Measurements from ENCODE around the gene BPGM.
"Not testable (repeated sequence)": the region's sequence is repeated elsewhere in the genome, so short reads cannot be mapped to it uniquely, and the experiment has no call there.

The BPGM gene

DNA sequence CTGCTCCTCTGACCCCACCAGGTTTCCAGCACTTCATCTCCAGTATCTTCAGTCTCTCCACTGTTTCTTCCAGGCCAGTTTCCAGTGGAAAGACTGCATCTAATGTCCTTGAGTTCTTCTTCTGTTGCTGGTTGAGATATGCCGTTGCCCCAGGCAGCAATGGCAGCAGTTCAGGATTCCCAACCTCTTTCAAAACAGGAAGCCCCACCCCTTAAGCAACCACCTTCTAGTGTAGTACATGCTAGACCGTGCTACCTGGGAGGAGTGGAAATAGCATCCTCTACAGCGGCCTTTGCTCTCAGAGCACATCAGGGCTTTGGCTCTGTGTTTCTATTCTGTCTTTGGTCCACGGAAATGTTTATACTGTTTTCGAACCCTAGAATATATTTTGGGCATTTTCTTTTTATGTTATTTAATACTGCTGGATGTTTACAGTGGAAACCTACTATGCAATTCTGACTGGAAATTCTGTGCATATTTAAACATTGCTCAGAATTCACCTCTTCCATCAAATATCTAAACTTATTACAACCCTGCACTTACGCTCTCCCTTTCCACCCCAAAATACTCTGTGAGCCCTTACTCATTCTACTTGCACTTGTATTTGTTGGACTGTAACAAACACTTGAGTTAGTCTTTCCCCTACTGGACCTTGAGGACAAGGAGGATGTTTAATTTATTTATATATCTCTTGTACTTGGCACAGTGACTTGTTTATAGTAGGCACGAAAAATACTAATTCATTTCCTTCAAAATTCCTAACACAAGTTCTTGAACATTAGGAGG is 8.5 kb upstream of the BPGM start:
- DNase-seq (ENCODE audit: low read depth in 1 of 2, low spot score in 1 of 2), result no peak
- TF ChIP-seq JUND (IDR thresholded peaks at IDR 0.05; ENCODE audit: low read depth), result no peak
- in situ Hi-C loops (cut with HindIII; ENCODE audit: low pct_unique_long_range_greater_than_20kb, low sequenced_read_pairs), result no loop called here

DNA sequence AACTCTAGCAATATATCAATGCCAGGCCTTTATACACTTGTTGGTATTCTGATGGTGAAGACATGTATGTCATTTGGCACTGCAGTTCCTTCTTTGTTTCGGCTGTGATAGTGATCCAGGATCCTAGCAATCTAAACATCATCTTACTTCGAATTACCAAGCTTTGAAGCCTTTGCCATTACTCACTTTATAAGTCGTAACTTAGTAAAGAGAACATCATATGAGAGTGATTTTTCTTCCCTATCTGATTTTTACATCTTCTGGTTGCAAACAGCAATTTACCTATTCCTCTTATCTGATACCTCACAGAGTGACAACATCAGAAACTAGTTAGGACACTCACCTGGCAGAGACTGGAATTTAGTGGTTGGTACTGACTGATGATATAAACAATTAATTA is 7.6 kb upstream of the BPGM start:
- DNase-seq (ENCODE audit: low read depth in 1 of 2, low spot score in 1 of 2), result no peak
- no peak for TF ChIP-seq JUND (IDR thresholded peaks at IDR 0.05; ENCODE audit: low read depth)
- in situ Hi-C loops (cut with HindIII; ENCODE audit: low pct_unique_long_range_greater_than_20kb, low sequenced_read_pairs), result no loop called here

DNA sequence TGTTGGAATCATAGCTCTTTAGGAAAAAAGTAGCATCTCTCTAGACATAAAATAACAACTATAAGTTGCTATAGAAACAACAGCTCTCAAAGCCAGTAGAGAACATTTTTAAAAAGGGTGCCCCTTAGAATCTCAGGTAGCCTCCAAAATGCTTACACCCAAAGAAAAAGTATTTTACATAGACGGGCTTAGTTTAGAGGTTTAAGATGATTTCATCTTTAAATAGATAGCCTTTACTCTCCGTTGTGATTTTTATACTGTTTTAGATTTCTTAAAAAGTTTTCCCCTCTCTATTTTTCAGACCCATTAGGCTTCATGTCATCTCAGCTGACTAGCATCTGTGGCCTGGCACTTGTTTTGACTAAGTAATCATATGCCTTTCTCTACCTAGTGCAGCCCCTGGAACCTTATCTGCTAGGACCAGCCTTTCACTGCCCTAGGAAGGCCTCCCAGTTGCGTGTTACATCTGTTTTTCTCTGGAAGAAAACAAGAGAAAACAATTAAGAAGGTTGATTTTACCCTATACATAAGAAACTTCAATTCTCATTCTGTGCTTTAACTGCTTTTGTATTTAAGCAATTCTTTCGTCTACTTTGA is 6.9 kb upstream of the BPGM start:
- in situ Hi-C loops (cut with HindIII; ENCODE audit: low pct_unique_long_range_greater_than_20kb, low sequenced_read_pairs), result no loop called here
- TF ChIP-seq JUND (IDR thresholded peaks at IDR 0.05; ENCODE audit: low read depth), result no peak
- no peak for DNase-seq (ENCODE audit: low read depth in 1 of 2, low spot score in 1 of 2)

DNA sequence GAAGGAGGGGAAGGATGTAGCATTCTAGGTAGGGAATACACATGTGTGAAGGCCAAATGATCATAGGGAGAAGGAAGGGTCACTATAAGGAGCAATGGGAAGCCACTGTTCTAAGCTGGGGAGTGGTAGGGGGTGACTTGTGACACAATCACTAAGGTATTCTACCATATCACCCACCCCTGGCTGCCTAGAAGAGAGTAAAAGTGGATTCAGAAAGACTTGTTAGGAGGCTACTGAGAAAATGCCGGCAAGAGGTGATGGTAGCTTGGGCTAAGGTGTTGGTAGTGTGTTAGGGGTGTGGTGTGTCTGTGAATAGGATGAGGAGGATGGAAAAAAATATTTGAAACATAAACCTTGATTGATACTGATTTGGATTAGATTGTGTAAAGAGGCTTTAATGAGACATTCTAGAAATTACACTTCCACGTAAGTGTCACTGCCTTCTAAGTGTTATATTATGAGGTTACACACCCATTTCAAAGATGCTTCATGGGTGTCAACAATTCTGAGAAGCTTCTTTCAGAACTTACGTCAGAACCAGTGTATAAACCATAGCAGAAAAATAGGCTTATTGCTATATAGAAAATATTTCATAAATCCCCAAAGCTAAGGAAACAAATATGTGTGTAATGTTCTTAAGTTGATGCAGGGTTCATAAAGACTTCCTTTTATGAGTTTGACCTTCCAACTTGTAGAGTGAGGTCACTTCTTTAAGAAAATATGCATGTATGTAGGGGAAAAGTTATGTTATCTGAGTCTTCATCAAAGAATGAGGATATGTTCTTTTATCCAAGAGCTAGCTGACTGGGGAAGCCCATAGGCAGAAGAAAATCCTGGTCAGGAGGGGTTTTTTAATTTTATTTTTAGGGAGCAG is 5.6 kb upstream of the BPGM start:
- no peak for DNase-seq (ENCODE audit: low read depth in 1 of 2, low spot score in 1 of 2)
- in situ Hi-C loops (cut with HindIII; ENCODE audit: low pct_unique_long_range_greater_than_20kb, low sequenced_read_pairs), result no loop called here
- no peak for TF ChIP-seq JUND (IDR thresholded peaks at IDR 0.05; ENCODE audit: low read depth)

DNA sequence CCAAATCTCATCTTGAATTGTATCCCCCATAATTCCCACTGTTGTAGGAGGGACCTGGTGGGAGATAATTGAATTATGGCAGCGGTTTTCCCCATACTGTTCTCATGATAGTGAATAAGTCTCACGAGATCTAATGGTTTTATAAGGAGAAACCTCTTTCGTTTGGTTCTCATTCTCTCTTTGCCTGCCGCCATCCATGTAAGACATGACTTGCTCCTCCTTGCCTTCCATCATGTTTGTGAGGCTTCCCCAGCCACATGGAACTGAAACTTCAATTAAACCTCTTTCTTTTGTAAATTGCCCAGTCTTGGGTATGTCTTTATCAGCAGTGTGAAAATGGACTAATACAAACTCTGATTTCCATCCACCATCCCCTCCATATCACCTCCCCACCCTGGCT is 4.7 kb upstream of the BPGM start:
- DNase-seq (ENCODE audit: low read depth in 1 of 2, low spot score in 1 of 2); in situ Hi-C loops (cut with HindIII; ENCODE audit: low pct_unique_long_range_greater_than_20kb, low sequenced_read_pairs): not testable (repeated sequence)

DNA sequence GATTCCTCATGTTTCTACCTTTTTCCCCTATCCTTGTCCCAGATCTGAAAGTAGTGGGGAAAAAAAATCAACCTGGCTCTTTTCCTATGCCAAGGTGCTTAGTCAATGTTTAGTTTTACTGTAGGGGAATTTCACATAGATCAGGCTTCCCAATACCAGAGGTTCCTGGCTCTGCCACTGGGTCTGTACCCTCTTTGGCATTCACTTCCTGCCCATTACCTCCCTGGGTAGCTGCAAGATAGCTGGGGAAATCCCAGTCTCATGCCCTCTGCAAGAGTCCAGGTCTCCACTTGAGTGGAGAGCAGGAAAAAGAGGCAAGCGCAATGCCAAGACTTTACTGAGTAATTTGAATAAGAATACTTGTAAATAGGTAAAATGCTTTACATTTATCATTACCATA is 3.5 kb upstream of the BPGM start:
- in situ Hi-C loops (cut with HindIII; ENCODE audit: low pct_unique_long_range_greater_than_20kb, low sequenced_read_pairs), result no loop called here
- TF ChIP-seq JUND (IDR thresholded peaks at IDR 0.05; ENCODE audit: low read depth), result no peak
- DNase-seq (ENCODE audit: low read depth in 1 of 2, low spot score in 1 of 2), result no peak

DNA sequence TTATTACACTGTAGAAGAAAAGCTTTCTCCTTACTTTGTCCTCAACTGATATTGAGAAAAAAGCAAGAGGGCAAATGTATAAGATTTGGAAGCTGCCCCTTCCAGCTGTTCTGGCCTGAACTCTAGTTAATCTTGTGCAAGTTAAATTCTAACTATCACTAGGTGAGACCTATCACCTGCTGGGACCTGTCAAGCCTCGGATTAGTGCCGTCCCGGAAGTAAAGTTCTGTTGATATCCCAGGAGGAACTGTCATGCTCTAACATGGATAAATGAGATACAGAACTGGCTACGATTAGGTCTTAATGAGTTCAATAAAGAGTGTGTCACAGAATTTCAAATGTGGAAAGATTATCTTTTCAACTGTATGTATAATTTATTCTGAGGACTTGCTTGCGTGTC is 1.2 kb upstream of the BPGM start:
- DNase-seq (ENCODE audit: low read depth in 1 of 2, low spot score in 1 of 2), result no peak
- no peak for TF ChIP-seq JUND (IDR thresholded peaks at IDR 0.05; ENCODE audit: low read depth)
- in situ Hi-C loops (cut with HindIII; ENCODE audit: low pct_unique_long_range_greater_than_20kb, low sequenced_read_pairs), result no loop called here

DNA sequence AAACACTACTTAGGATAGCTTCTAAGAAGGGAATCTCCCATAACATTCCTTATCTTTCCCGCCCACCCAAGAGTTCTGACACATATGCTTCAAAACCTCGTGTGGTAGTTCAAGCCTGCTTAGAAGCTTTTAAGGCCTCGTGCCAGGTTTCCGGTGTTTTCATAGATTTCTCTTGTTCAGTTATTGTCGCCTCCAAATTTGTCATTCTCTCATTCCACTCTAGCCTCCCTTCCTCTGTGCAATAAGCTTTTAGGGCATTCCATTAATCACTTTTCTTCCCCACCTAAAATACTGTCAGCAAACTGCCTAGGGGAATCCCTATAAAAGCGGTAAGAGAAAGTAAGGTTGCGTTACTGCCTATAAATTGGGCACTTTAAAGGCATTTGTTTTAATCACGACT is 718 bp upstream of the BPGM start:
- in situ Hi-C loops (cut with HindIII; ENCODE audit: low pct_unique_long_range_greater_than_20kb, low sequenced_read_pairs), result no loop called here
- DNase-seq (ENCODE audit: low read depth in 1 of 2, low spot score in 1 of 2), result no peak
- TF ChIP-seq JUND (IDR thresholded peaks at IDR 0.05; ENCODE audit: low read depth), result no peak

DNA sequence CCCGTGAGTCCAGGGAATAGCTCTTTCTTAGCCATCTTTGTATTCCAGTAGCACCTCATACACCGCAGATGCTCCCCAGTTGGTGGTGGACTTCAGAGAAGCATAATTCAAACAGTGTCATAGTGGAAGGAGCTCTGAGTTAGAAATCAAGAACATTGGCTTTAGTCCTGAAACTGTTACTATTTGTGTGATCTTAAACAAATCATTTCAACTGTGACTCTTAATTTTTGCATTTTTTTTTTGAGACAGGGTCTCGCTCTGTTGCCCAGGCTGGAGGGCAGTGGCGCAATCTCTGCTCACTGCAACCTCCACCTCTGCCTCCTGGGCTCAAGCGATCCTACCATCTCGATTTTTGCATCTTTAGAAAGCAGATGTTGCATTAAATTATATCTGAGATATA is 1.8 kb downstream of the BPGM start:
- in situ Hi-C loops (cut with HindIII; ENCODE audit: low pct_unique_long_range_greater_than_20kb, low sequenced_read_pairs), result no loop called here
- no peak for DNase-seq (ENCODE audit: low read depth in 1 of 2, low spot score in 1 of 2)
- no peak for TF ChIP-seq JUND (IDR thresholded peaks at IDR 0.05; ENCODE audit: low read depth)

DNA sequence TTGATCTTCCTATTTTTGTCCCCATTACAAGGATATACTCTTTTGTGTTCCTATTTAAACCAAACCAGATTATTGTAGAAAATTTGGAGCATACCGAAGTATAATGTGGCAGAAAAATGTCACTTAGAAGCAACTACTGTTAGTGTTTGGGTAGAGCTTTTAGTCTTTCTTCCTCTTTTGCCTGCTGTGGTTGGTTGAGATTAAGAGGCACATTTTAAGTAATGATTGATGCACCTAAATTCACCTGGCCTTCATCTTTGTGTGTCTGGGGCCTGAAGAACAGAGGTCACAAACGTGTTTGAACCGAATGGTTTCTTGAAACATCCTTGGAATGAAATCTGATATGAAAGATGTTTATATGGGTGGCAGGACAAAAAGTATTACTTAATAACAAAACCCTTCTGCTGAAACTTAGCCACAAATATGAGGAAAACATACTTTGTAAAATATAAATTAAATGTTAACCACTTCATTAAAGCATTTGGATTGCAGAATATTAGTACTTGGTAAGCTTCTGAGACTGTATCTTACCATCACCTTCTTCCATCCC is 2.6 kb downstream of the BPGM start:
- in situ Hi-C loops (cut with HindIII; ENCODE audit: low pct_unique_long_range_greater_than_20kb, low sequenced_read_pairs), result no loop called here
- DNase-seq (ENCODE audit: low read depth in 1 of 2, low spot score in 1 of 2), result no peak
- TF ChIP-seq JUND (IDR thresholded peaks at IDR 0.05; ENCODE audit: low read depth), result no peak

DNA sequence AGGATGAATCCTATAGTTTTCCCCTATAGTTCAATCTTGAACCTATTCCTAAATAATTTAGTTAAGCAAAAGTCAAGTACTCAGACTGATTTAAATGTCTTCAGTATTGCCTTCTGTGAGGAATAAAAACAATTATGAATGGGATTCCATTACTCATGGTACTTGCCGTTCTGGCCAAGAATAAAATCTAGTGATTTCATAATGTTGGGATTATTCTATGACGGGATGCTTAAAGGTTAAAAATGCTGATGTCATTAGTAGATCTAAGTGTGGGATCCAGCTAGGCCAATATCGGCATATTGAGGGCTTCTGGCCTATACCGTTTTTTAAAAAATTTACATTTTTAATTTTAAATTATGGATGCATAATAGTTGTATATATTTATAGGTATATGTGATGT is 5.3 kb downstream of the BPGM start:
- no peak for DNase-seq (ENCODE audit: low read depth in 1 of 2, low spot score in 1 of 2)
- in situ Hi-C loops (cut with HindIII; ENCODE audit: low pct_unique_long_range_greater_than_20kb, low sequenced_read_pairs), result no loop called here
- TF ChIP-seq JUND (IDR thresholded peaks at IDR 0.05; ENCODE audit: low read depth), result no peak

DNA sequence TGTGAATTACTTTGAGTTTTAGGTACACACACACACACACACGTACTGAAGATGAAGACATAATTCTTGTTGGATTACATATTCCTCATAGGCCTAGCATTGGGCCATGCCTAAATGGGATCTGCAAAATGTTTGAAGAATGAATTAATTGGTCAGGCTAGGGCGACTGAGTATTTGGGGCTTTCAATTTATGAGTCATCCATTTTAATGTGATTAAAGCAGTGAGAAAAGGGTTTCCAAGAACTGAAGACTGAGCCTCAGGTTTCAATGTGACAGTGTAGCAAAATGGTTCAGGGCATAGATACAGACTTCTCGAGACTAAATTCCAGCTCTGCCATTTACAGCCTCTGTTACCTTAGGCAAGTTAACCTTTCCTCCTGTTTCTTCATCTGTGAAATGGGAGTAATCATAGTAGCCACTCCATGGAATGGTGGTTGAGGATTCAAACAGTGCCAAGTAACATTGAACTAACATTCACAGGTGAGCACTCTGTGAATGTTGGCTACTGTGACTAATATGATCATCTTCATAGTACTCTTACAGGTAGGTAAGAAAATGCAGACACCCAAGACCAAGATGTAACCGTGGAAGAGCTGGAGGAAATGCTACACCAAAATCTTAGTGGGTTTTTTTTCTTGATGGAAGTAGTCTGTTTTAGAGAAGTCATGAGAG is 7.6 kb downstream of the BPGM start:
- no peak for TF ChIP-seq JUND (IDR thresholded peaks at IDR 0.05; ENCODE audit: low read depth)

More for the DNA sequence above, 7.6 kb downstream of the BPGM start:
- in situ Hi-C loops (cut with HindIII; ENCODE audit: low pct_unique_long_range_greater_than_20kb, low sequenced_read_pairs), result no loop called here
- DNase-seq (ENCODE audit: low read depth in 1 of 2, low spot score in 1 of 2), result no peak
